H1 (cell line): Measurements from ENCODE around the gene MGAT5.

Experiments
- EZH2 ChIP-seq: fragments of 200-600 bp; sonication (generic); IDR thresholded peaks from 2 replicates; pipeline ENCODE4 v1.7.1; 2012; ENCODE audit warnings: low read depth, mild to moderate bottlenecking, moderate library complexity, low read length, inconsistent platforms; ENCODE audit not compliant: severe bottlenecking
- MAX ChIP-seq: IDR thresholded peaks from 2 replicates; pipeline ENCODE4 v1.6.1; 2012; ENCODE audit warnings: inconsistent platforms
- POLR2AphosphoS5 ChIP-seq: IDR thresholded peaks from 2 replicates; pipeline ENCODE4 v1.6.1; 2011; ENCODE audit warnings: low read depth, low read length
- SAP30 ChIP-seq: fragments of 300-600 bp; sonication (generic); IDR thresholded peaks from 2 replicates; pipeline ENCODE4 v1.7.1; 2012; ENCODE audit warnings: low read length, moderate library complexity, mild to moderate bottlenecking, inconsistent platforms; ENCODE audit not compliant: insufficient read depth, insufficient replicate concordance
- SRF ChIP-seq: IDR thresholded peaks from 2 replicates; pipeline ENCODE4 v1.6.1; 2011; ENCODE audit warnings: mild to moderate bottlenecking, low read depth, low read length, moderate library complexity
- TAF1 ChIP-seq: IDR thresholded peaks from 2 replicates; pipeline ENCODE4 v1.6.1; 2011; ENCODE audit warnings: mild to moderate bottlenecking, low read depth, low read length
- TF ChIP-seq, protein P1 (sequence below), 3 experiments: IDR thresholded peaks; 1 replicate in 2 of 3; 2 replicates in 1 of 3; pipeline versions ENCODE4 v1.5.1 to v1.6.1; 2011; ENCODE audit warnings: low read length in 3 of 3, mild to moderate bottlenecking in 3 of 3, inconsistent platforms in 2 of 3, low read depth in 1 of 3, moderate library complexity in 1 of 3; ENCODE audit not compliant: insufficient read depth in 1 of 3; ENCODE audit errors: control extremely low read depth in 1 of 3

GRCh38 chr2:134465228-134466105 lies 211.6 kb downstream of the MGAT5 start:
- TF ChIP-seq POLR2AphosphoS5 (no peak), TAF1 (no peak), SAP30 (no peak), EZH2 (no peak), MAX (no peak), SRF (no peak)
- TF ChIP-seq, protein P1, sequence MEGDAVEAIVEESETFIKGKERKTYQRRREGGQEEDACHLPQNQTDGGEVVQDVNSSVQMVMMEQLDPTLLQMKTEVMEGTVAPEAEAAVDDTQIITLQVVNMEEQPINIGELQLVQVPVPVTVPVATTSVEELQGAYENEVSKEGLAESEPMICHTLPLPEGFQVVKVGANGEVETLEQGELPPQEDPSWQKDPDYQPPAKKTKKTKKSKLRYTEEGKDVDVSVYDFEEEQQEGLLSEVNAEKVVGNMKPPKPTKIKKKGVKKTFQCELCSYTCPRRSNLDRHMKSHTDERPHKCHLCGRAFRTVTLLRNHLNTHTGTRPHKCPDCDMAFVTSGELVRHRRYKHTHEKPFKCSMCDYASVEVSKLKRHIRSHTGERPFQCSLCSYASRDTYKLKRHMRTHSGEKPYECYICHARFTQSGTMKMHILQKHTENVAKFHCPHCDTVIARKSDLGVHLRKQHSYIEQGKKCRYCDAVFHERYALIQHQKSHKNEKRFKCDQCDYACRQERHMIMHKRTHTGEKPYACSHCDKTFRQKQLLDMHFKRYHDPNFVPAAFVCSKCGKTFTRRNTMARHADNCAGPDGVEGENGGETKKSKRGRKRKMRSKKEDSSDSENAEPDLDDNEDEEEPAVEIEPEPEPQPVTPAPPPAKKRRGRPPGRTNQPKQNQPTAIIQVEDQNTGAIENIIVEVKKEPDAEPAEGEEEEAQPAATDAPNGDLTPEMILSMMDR (IDR thresholded peaks at IDR 0.05; ENCODE audit: control extremely low read depth in 1 of 3, insufficient read depth in 1 of 3, low read depth in 1 of 3, low read length in 3 of 3): no peak
